HEK293T (cell line): Measurements from ENCODE around the gene RAD18.

Source experiments
- CTCF ChIA-PET: fragments of 350-600 bp; formaldehyde crosslinking; extraction: SDS; loops from one replicate; lab custom pipeline; 2021; ENCODE audit warnings: antibody characterized with exemption, inconsistent platforms; lab: Yijun Ruan, JAX
- POLR2A ChIA-PET: fragments of 350-600 bp; formaldehyde crosslinking; extraction: SDS; loops from one replicate; lab custom pipeline; 2020; ENCODE audit warnings: antibody characterized with exemption, inconsistent platforms; lab: Yijun Ruan, JAX
- DNase-seq: peaks from one replicate; pipeline ENCODE4 v3.0.0; 2012; ENCODE audit warnings: mixed read lengths; ENCODE audit errors: extremely low spot score
- ARNT ChIP-seq: fragments of 450-650 bp; IDR thresholded peaks from 2 replicates; pipeline ENCODE4 v1.6.1; 2017; ENCODE audit warnings: mild to moderate bottlenecking
- BHLHE40 ChIP-seq: fragments of 450-650 bp; IDR thresholded peaks from 2 replicates; pipeline ENCODE4 v1.6.1; 2016; ENCODE audit warnings: mild to moderate bottlenecking, moderate library complexity, borderline replicate concordance
- CTBP1 ChIP-seq: fragments of 450-650 bp; IDR thresholded peaks from 2 replicates; pipeline ENCODE4 v1.6.1; 2016; ENCODE audit warnings: borderline replicate concordance
- ELF4 ChIP-seq: fragments of 450-650 bp; IDR thresholded peaks from 2 replicates; pipeline ENCODE4 v1.6.1; 2017; ENCODE audit warnings: antibody characterized with exemption
- FOXA1 ChIP-seq: fragments of 450-650 bp; IDR thresholded peaks from 2 replicates; pipeline ENCODE4 v1.6.1; 2016; ENCODE audit warnings: mild to moderate bottlenecking
- FOXK2 ChIP-seq: fragments of 450-650 bp; IDR thresholded peaks from 2 replicates; pipeline ENCODE4 v1.6.1; 2016; ENCODE audit warnings: mild to moderate bottlenecking
- FOXM1 ChIP-seq: fragments of 450-650 bp; IDR thresholded peaks from 2 replicates; pipeline ENCODE4 v1.6.1; 2017; ENCODE audit warnings: mild to moderate bottlenecking, borderline replicate concordance
- HDGF ChIP-seq: fragments of 450-650 bp; IDR thresholded peaks from 2 replicates; pipeline ENCODE4 v1.6.1; 2017; ENCODE audit warnings: antibody characterized with exemption, borderline replicate concordance
- L3MBTL2 ChIP-seq: fragments of 450-650 bp; conservative IDR thresholded peaks from 2 replicates; pipeline ENCODE4 v1.6.1; 2016; ENCODE audit warnings: mild to moderate bottlenecking
- LEF1 ChIP-seq: fragments of 450-650 bp; IDR thresholded peaks from 2 replicates; pipeline ENCODE4 v1.6.1; 2017; ENCODE audit warnings: mild to moderate bottlenecking, borderline replicate concordance
- NFRKB ChIP-seq: fragments of 450-650 bp; IDR thresholded peaks from 2 replicates; pipeline ENCODE4 v1.6.1; 2016; ENCODE audit warnings: mild to moderate bottlenecking, moderate library complexity
- SP1 ChIP-seq: fragments of 450-650 bp; IDR thresholded peaks from 2 replicates; pipeline ENCODE4 v1.6.1; 2017
- SUZ12 ChIP-seq: fragments of 450-650 bp; IDR thresholded peaks from 2 replicates; pipeline ENCODE4 v1.6.1; 2016; ENCODE audit warnings: mild to moderate bottlenecking
- TARDBP ChIP-seq: fragments of 450-650 bp; IDR thresholded peaks from 2 replicates; pipeline ENCODE4 v1.6.1; 2016
- ZNF384 ChIP-seq: fragments of 450-650 bp; IDR thresholded peaks from 2 replicates; pipeline ENCODE4 v1.6.1; 2016
- TF ChIP-seq, protein P1 (sequence below): fragments of 450-650 bp; IDR thresholded peaks from 2 replicates; pipeline ENCODE4 v1.6.1; 2016

Gene RAD18

DNA sequence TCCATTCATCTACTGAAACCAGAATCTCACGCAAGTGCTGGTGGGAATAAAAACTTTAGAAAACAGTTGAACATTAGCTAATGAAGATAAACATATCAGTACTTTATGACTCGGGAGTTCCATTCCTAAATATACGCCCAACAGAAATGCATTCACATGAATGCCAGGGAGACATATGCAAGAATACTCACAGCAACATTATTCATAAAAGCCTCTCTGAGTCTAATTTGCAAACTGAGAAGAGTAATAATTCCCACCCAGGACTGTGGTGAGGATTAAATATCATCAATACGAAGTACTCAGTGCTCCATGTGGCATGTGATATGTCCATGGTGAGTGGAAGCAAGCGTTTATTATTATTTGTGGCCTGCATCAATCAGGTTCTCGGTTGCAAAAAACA is 128.3 kb downstream of the RAD18 start:
- ChIA-PET CTCF (no interaction called here), POLR2A (no interaction called here)

DNA sequence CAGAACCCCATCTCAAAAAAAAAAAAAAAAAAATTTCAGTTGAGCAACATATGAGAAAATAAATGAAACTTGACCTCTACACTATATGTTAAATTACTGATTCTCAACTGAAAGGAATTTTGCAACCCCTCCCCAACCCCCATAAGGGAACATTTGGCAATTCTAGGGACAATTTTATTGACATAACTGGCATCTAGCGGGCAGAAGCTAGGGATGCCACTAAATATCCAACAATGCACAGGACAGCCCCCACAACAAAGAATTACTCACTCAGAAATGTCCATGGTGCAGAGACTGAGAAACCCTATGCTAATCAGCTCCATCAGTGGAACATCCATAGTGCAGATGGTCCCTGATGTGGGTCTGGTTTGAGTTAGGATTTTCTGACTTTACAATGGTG is 135.6 kb downstream of the RAD18 start:
- DNase-seq: no peak
- ChIA-PET CTCF (no interaction called here), POLR2A (no interaction called here)
- no peak for TF ChIP-seq BHLHE40

More for the DNA sequence above, 128.3 kb downstream of the RAD18 start:
- no peak for DNase-seq
- TF ChIP-seq SUZ12 (no peak), TARDBP (no peak), LEF1 (no peak), NFRKB (no peak), HDGF (no peak), SP1 (no peak), FOXM1 (no peak), L3MBTL2 (no peak), FOXA1 (no peak), FOXK2 (no peak), ARNT (no peak), ELF4 (no peak), CTBP1 (no peak), BHLHE40 (no peak), ZNF384 (no peak)
- TF ChIP-seq, protein P1, sequence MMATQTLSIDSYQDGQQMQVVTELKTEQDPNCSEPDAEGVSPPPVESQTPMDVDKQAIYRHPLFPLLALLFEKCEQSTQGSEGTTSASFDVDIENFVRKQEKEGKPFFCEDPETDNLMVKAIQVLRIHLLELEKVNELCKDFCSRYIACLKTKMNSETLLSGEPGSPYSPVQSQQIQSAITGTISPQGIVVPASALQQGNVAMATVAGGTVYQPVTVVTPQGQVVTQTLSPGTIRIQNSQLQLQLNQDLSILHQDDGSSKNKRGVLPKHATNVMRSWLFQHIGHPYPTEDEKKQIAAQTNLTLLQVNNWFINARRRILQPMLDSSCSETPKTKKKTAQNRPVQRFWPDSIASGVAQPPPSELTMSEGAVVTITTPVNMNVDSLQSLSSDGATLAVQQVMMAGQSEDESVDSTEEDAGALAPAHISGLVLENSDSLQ: no peak
